Activated CD4-positive, alpha-beta T cell treated with anti-CD3 and anti-CD28 coated beads, Interleukin-2, amount 50 U/mL, for 48 hours (primary cell): ENCODE results near the gene GRIFIN.

Experiments used
- DNase-seq, 2 experiments: peaks; one replicate each; pipeline ENCODE4 v3.0.0-alpha.2; 2020

Gene GRIFIN, protein sequence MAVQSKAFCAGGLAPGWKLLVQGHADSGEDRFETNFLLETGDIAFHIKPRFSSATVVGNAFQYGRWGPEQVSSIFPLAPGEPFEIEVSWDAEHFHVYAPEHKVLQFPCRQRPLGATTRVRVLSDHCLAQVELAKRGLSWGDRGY

DNA sequence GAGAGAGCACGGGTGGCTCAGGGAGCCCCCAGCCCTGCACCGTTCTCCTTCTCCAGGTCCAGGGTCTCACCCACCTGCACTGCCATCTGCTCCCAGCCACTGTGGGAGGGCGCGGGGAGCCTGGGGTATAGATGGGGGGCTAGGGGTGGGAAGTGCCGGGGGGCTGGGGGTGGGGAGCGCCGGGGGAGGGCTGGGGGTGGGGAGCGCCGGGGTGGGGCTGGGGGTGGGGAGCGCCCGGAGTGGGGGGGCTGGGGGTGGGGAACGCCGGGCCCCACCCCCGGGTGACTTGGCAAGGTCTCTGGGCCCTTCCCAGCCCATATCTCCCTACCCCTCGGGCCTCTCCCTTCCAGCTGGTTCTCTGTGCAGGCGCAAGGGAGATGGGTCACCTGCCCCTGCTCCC is at the start of gene GRIFIN:
Gene GRIFIN, minus strand, starts transcription at position 101 of the 400 bp plus-strand sequence. Its CDS starts 15 bp downstream, at position 86.
- no peak for DNase-seq

DNA sequence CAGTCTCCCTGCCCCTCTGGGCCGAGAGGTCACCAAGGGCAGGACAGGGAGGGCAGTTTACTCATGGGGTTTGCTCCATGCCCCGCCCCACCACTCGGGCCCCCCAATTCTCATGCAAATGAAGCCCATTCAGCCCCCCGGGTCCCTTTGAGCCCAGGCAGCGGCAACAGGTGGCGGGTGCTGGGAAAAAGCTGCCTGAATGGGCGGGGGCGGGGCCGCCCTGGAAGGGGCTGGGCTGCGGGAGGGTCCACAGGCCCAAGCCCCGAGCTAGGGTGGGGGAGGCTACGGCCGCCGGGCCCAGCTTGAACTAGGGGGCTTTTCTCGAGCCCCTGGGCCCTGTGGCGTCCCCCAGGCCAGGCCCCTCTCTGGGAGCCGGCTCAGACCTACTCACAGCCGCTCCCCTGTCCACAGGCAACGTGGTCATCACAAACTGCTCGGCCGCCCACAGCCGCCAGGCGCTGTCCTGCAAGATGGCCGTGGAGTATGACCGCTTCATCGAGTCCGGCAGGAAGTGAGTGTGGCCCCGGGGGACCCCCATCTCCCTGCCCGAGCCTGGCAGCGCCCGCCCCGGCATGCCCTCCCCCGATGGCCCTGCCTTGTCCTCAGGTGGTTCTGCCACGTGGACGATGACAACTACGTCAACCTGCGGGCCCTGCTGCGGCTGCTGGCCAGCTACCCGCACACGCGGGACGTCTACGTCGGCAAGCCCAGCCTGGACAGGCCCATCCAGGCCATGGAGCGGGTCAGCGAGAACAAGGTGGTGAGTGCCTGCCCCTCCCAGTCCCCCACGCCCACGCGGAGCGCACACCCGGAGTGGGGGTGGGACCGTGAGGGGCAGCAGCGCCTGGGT is 48.8 kb upstream of the GRIFIN start:
- no peak for DNase-seq

GRCh38 chr7:2523941-2524807 is 48.0 kb upstream of the GRIFIN start:
- DNase-seq, result no peak

DNA sequence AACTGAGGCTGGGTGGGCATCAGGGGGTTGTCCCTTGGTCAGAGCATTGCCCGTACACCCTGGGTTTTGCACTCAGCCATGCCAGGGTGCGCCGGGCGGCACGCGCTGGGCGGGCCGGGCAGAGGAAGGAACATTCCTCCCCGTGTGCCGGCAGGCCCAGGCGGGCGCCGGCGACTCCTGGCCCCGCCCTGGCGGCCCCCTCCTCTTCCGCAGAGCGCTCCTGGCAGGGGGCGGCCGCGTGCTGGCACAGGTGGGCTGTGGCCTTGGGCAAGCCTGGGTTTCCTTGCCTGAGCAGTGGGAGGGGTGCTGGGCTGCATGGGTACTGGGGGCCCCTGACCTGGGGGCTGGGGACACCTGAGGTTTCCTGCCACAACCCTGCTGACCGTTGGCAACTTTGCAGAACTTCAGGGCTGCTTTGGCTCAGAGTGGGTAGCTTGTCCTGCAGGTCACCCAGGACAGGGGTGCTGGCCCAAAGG is 47.3 kb upstream of the GRIFIN start:
- no peak for DNase-seq

DNA sequence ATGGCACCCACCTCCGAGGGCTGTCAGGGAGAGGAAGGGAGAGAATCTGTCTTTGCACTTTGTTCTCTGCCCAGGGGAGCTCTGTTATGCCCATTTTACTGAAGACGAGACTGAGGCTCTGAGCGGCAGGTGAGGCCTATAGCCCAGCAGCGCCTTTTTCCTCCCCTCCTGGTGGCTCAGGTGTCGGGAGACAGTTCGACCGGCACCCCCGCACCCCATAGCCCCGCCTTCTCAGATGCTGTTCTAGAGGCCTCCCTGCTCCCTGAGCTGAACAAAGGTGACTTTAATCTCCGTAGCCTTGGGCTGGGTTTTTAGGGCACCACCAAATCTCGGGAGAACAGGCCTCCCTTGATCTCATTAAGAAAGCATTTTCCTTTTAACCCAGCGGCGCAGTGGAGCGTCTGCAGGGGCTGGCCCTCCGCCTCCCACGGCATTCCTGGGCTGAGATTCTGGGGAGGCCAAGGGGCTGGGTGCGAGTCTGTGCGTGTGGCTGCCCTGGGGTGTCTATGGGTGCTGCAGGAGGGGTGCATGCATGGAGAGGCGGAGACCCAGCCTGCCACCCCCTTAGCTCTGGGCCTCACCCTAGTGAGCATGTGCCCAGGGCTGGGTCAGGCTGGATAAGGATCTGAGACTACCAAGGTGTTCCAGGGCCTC is 46.7 kb upstream of the GRIFIN start:
- DNase-seq, result peak; percentile 50 to 60

DNA sequence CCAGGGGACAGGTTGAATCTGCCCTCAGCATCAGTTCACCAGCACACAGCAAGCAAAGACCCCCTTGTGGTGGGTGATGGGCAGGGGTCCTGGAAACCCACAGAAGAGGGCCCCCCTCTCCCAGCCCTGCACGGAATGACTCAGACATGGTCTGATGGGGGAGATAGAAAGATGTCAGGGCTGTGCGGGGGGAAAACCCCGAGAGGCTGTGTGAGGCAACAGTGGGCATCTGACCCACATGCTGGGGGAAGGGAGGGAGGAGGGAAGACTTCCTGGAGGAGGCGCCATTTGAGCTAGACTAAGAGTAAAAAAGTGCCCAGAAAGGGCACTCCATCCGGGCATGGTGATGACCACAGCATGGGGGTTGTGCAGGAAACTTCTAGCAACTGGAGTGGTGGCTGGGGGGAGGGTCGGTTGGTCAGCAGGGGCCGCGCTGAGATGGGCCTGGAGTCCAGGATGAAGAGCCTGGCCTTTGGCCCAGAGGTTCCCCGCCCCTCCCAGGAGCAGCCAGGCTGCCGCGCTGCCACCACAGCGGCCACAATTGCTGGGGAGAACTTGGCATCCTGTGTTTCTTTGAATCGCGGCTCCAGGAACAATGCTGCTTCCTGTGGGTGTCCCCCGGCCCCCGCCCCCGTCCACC is 45.9 kb upstream of the GRIFIN start:
- peak; percentile 74 to 85 for DNase-seq

- DNase-seq, result peak in 1 of 2 experiments; percentile 39
These were observed 45.1 kb upstream of the GRIFIN start for GRCh38 chr7:2521341-2521745.

DNA sequence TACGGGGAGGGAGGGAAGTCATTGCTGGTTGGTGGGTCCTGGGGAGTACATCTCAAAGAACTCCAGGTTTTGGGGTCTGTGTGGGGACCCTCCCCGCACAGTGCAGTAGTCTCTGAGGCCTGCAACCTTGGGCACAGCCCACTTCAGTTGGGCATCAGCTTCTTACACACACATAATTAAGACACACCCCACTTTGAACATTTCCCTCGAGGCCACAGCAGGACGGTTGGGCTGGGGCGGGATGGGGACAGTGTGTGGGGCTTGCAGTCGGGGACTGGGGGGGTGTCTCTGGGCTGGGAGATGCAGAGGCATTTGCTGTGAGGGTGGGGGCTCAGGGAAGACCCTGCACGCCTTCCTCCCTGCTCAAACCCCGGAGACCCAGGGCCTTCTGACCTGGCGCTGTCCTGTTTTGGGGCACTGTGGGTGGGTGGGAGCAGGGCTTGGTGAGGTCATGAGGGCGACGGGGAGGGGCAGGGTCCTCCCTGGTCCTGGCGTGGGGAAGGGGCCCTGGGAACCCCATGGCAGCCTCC is 44.6 kb upstream of the GRIFIN start:
- DNase-seq, result peak in 1 of 2 experiments; percentile 30

DNA sequence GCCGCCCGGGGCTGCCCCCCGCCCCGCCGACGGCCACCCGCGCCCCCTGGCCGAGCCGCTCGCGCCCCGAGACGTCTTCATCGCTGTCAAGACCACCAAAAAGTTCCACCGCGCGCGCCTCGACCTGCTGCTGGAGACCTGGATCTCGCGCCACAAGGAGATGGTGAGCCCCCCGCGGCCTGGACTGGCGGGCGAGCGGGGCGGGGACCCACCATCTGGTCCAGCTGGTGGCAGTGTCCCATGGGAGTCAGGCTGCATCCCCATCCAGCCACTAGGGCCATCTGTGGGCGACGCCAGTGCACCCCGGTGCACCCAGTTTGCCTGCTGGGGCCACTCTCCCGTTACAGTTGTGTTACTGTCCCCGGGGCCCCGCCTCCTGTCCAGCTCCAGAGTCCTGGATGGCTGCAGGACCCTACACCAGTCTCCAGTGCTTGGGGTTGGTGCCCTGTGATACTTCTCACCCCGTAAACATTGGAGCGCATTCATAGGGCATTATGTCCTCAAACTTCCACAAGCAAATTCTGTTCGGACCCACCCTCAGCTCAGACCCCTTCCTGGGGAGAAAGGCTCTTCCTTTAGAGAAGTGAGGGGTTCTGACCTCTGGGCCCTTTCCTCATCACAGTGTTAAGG is 44.0 kb upstream of the GRIFIN start:
- peak in 1 of 2 experiments; percentile 53 for DNase-seq

DNA sequence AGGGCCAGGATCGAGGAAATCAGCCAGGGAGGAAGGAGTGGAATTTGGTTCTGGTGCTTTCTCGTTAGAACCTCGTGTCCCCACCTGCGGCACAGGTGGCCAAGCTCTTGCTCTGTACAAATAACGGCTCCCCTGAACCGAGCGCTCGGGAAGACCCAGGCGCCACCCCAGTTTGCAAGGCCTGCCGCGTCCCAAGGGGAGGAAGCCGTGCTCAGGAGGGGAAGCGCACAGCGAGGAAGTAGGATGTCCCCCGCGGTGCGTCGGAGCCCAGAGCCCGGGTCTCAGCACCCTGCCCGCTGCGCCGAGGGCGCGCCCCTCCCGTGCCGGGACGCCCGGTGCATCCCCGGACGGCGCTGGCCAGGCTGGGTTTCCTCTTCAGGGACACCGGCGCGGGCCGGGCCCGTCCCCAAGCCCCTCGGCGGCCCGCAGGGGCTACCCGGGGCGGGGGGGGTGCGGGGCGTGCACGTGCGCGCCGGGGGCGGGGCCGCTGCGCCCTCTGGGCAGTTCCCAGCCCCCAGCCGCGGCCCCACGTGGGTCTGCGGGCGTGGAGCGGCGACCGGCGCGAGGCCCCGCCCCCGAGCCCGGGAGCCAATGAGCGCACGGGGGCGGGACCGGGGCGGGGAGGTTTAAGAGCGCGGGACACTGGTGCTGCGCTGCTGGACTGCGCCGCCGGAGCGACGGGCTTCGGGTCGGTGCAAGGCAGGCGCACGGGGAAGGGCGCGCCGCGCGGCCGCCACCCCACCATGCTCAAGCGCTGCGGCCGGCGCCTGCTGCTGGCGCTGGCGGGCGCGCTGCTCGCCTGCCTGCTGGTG is 43.1 kb upstream of the GRIFIN start, which contains the start of gene LFNG:
Gene LFNG, plus strand, starts transcription at position 656 of the 812 bp plus-strand sequence. Its CDS starts 88 bp downstream, at position 744.
- DNase-seq, result peak; percentile 83 to 86

GRCh38 chr7:2518737-2519118 is 42.5 kb upstream of the GRIFIN start:
- no peak for DNase-seq

GRCh38 chr7:2517678-2518507 is 41.7 kb upstream of the GRIFIN start:
- no peak for DNase-seq

GRCh38 chr7:2517026-2517425 is 40.8 kb upstream of the GRIFIN start:
- no peak for DNase-seq

DNA sequence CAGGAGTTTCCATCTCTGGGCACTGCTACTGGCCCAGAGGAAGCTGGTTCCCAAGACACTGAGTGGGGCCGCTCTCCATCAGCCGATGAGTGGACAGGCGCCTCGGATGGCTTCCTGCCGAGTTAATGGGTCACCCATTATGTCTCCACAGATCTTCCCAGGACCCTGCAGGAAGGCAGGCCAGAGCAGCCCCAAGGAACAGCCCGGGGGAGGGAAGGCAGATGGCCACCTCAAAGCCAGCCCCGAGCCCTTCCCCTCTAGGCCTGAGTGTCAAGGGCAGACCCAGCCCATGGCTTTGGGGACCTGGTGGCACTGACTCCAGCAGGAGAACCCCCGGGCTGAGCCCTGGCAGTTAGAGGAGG is 40.0 kb upstream of the GRIFIN start:
- DNase-seq, result no peak

DNA sequence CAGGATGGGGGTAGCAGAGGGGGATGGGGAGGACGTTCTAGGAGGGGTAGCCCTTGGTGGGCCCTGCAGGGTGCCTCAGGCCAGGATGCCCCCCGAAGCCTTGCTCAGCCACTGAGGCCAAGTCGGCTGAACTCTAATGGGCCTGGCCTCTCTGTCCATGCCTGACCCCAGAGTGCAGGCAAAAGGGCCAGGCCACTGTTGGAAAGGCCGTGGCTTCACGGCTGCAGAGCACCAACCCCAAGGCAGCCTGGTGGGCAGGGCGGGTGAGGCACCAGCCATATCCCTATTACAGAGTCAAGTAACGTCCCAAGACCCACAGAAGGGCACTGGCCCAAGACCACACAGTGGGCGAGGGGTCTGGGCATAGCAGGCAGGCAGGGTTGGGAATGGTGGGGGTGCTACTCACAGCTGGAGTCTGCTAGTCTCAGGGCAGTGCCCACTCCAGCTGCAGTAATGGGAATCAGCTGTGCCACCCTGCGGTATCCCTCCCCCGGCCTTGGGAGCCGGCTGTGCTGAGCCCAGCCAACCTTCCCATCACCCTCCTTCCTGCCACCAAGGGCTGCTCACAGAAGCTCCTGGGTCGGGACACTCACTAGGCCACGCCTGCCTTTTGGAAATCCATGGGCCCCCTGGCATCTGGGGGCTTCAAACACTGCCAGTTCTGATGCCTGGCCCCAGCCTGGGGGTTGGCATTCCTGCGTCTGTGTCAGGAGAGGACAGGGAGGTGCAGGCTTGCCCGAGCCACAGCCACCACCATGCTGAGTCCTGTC is 39.4 kb upstream of the GRIFIN start:
- no peak for DNase-seq

DNA sequence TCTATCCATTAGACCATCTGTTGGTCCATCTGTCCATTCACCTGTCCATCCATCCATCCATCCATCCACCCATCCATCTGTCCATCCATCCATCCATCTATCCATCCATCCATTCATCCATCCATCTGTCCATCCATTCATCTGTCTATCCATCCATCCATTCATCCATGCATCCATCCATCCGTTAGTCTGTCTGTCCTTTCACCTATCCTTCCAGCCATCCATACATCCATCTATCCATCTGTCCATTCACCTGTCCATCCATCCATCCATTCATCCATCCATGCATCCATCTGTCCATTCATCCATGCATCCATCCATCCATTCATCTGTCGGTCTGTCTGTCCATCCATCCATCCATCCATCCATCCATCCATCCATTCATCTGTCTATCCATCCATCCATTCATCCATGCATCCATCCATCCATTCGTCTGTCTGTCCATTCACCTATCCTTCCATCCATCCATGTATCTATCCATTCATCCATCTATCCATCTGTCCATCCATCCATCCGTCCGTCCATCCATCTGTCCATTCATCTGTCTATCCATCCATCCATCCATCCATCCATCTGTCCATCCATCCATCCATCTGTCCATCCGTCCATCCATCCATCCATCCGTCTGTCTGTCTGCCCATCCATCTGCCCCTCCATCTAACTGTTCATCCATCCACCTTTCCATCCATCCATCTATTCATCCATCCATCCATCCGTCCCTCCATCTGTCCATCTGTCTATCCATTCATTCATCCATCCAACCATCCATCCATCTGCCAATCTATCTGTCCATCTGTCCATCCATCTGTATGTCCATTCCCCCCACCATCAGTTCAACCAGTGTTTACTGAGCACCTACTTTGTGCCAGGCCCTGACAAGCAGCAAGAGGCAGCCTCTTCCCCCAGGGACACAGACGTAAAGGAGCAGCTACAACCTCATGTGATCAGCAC is 38.5 kb upstream of the GRIFIN start:
- no peak for DNase-seq

DNA sequence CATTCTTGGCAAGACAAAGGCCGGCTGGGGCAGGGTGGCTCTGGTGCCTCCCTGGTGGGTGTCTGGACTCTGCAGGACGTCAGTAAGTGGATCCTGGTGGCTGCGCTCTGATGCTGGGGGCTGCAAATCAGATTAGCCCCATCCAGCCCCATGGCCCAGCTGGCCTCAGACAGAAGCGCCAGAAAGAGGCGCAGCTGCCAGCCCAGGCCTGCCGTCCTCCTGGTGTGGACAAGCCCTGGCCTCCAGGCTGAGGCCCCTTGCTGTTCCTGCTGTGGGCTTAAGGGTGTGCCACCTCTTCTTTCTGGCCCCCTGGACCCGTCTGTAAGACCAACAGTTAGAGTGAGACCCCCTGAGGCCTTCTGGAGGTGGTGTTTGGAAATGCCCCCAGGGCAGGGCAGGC is 37.5 kb upstream of the GRIFIN start:
- DNase-seq, result no peak

GRCh38 chr7:2512713-2513112 is 36.5 kb upstream of the GRIFIN start:
- no peak for DNase-seq
